ENCODE measurements around the gene TCF12. TPM values are rescaled to one million over a fixed set of nuclear protein-coding genes. Genes with fewer than 3 reads are reported as not detected.

Gene TCF12
- total RNA-seq, 1 donor from 2014 or later: 144 TPM

DNA sequence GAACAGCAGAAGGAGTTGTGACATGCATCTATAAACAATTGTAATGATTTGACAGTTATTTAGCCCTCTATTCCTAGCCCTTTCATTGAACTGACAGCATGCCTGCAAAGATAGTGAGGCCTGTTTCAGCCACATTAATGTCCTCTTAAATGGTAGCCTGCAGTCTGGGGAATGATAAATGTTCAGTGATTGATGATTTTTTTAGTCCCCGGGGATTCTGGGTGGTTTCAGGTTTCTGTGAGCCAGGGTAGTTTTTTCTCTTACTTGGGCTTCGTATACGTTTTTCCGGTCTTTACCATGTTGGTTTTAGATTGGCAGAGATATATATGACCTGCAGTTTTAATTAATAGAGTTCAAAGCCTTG lies 172.0 kb downstream of the TCF12 start:
- Histone ChIP-seq H3K4me1 (no peaks in the 10 kb centered on the region), H3K36me3 (peaks cover 0 to 5% of the 10 kb centered on the region in 2 donors)
- intact Hi-C loops (cut with DNase I): no loop called here

GRCh38 chr15:57091636-57092035 lies 173.2 kb downstream of the TCF12 start:
- H3K4me3 ChIP-seq: no peak overlapping the region
- H3K36me3 ChIP-seq: peaks cover 0 to 5% of the 10 kb centered on the region in 2 donors
- no peak overlapping the region for H3K27ac ChIP-seq
- H3K27me3 ChIP-seq: no peaks in the 10 kb centered on the region
- intact Hi-C loops (cut with DNase I): no loop called here
- H3K9me3 ChIP-seq: no peaks in the 10 kb centered on the region
- TF ChIP-seq, protein P1, sequence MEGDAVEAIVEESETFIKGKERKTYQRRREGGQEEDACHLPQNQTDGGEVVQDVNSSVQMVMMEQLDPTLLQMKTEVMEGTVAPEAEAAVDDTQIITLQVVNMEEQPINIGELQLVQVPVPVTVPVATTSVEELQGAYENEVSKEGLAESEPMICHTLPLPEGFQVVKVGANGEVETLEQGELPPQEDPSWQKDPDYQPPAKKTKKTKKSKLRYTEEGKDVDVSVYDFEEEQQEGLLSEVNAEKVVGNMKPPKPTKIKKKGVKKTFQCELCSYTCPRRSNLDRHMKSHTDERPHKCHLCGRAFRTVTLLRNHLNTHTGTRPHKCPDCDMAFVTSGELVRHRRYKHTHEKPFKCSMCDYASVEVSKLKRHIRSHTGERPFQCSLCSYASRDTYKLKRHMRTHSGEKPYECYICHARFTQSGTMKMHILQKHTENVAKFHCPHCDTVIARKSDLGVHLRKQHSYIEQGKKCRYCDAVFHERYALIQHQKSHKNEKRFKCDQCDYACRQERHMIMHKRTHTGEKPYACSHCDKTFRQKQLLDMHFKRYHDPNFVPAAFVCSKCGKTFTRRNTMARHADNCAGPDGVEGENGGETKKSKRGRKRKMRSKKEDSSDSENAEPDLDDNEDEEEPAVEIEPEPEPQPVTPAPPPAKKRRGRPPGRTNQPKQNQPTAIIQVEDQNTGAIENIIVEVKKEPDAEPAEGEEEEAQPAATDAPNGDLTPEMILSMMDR (IDR thresholded peaks at IDR 0.05): no peak
- H3K4me1 ChIP-seq: no peaks in the 10 kb centered on the region
- no peak for DNase-seq (ENCODE audit: low spot score in 2 of 2)

More for the DNA sequence above, 172.0 kb downstream of the TCF12 start:
- no peak overlapping the region for H3K4me3 ChIP-seq
- no peak overlapping the region for H3K27ac ChIP-seq
- TF ChIP-seq, protein P1 (IDR thresholded peaks at IDR 0.05): no peak
- H3K9me3 ChIP-seq: no peaks in the 10 kb centered on the region
- DNase-seq (ENCODE audit: low spot score in 2 of 2): no peak
- H3K27me3 ChIP-seq: no peaks in the 10 kb centered on the region

GRCh38 chr15:57092252-57092651 lies 173.8 kb downstream of the TCF12 start:
- DNase-seq (ENCODE audit: low spot score in 2 of 2): no peak
- intact Hi-C loops (cut with DNase I): no loop called here

DNA sequence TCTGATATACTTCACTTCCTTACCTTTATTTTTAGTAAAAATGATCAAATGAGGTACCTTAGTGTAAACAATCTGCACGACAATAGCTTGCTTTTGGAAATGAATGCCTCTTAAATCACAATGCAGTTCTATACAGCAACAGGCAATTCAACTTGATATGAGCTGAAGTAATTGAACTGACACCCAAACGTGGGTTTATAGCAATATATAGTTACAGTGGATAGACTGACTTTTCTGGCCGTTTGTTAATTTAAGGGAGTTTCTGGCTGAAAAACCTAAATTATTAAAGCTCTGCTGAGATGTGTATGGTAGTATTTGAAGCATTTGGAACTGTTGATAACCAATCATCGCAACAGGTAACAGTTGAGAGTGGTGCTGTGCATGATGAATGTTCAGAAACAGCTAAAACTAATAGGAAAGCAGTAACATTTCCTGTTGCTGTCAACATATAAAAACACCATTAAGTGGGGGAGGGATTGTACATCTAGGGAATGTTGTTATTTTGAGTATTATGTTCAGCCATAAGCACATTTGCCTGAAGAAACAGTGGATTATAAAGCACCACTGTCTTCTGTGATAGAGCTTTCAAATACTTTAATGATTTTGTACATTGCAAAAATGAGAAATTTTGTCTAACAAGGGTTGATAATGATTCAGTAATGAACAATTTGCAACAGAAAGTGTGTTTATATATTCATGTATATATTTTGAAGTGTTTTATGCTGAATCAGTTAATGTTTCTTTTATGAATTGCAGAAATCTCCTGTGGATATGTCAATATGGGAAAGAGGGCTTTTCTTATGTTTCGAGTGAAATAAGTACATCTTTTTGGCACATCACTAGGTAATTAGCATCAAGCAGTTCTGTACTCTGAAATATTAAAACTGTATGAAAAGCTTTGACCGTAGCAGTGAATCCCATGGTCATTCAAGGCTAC lies 176.1 kb downstream of the TCF12 start:
- Histone ChIP-seq H3K27ac (no peak overlapping the region), H3K36me3 (peaks cover 0 to 5% of the 10 kb centered on the region in 2 donors), H3K4me1 (no peaks in the 10 kb centered on the region), H3K9me3 (no peaks in the 10 kb centered on the region), H3K27me3 (no peaks in the 10 kb centered on the region), H3K4me3 (no peak overlapping the region)
- TF ChIP-seq, protein P1 (IDR thresholded peaks at IDR 0.05): no peak
- intact Hi-C loops (cut with DNase I): no loop called here
- DNase-seq (ENCODE audit: low spot score in 2 of 2): no peak

More at GRCh38 chr15:57092252-57092651, 173.8 kb downstream of the TCF12 start:
- Histone ChIP-seq H3K27ac (no peak overlapping the region), H3K4me1 (no peaks in the 10 kb centered on the region), H3K4me3 (no peak overlapping the region), H3K27me3 (no peaks in the 10 kb centered on the region), H3K36me3 (peaks cover 0 to 5% of the 10 kb centered on the region in 2 donors), H3K9me3 (no peaks in the 10 kb centered on the region)
- TF ChIP-seq, protein P1 (IDR thresholded peaks at IDR 0.05): no peak

DNA sequence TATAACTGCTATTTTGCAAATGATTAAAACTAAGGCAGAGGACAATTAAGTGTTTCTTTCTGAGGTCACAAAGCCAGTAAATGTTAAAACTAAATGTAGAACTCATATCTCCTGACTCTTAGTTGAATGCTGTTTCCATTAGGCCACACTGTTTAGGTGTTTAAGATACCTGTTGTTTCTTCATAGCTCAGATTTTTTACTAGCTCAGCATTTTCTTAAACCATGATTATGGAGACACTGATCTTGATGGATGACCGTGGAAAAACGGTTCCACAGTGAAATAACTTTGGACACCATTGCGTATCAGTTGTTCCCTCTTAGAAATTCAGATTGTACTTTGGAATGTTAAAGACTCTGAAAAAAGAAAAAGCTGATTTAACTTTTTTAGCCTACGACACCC lies 177.5 kb downstream of the TCF12 start:
- peaks cover 0 to 5% of the 10 kb centered on the region in 2 donors for H3K36me3 ChIP-seq
- intact Hi-C loops (cut with DNase I): no loop called here
- no peak overlapping the region for H3K4me3 ChIP-seq
- H3K27me3 ChIP-seq: no peaks in the 10 kb centered on the region
- H3K9me3 ChIP-seq: no peaks in the 10 kb centered on the region
- DNase-seq (ENCODE audit: low spot score in 2 of 2): no peak
- no peaks in the 10 kb centered on the region for H3K4me1 ChIP-seq
- H3K27ac ChIP-seq: no peak overlapping the region
- TF ChIP-seq, protein P1 (IDR thresholded peaks at IDR 0.05): no peak
